RPMI7951 (cell line): ENCODE data around the gene ZNF580. TPM values are rescaled to one million over a fixed set of nuclear protein-coding genes. Genes with fewer than 3 reads are reported as not detected.

Experiments
- DNase-seq: peaks from one replicate; pipeline ENCODE4 v3.0.0-alpha.2; 2012; ENCODE audit warnings: low read depth
- total RNA-seq: library from RNA; depleted of rRNA; stranded (reverse); fragments of >200 nt; shearing (Covaris generic); gene quantifications from 2 replicates; pipeline ENCODE4 v1.2.3, GENCODE V29; 2014; rRNA removed

ZNF580 gene, protein sequence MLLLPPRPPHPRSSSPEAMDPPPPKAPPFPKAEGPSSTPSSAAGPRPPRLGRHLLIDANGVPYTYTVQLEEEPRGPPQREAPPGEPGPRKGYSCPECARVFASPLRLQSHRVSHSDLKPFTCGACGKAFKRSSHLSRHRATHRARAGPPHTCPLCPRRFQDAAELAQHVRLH
- 11.3 and 12.9 TPM in 2 replicates for total RNA-seq

- peak; percentile 84 for DNase-seq
Measured at GRCh38 chr19:55640577-55641425, at the start of gene ZNF580. Gene ZNF580 (plus strand): TSS chr19:55641002. CDS start chr19:55642509, 1,507 bp downstream.

DNA sequence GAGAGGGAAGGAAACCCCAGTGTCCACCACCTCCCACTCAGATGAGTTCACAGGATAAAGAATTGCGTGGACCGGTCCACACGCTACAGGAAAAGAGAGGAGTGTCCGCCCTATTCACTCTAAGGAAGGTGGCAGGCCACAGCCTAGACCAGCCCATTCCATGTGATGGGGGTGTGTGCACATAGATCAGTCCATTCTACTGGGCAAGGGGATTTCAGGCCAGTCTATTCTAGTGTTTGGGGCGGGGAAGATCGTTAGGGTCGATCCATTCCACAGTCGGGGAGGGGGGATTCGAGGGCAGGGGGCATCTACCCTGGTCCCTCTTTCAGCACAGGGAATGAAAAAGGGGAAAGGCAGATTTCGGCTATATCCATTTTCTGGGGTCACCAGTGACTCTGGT is 49.2 kb upstream of the ZNF580 start:
- no peak for DNase-seq

- no peak for DNase-seq
Measured at GRCh38 chr19:55592391-55593090, 48.3 kb upstream of the ZNF580 start.

GRCh38 chr19:55593096-55593772 is 47.6 kb upstream of the ZNF580 start:
- DNase-seq: no peak

DNA sequence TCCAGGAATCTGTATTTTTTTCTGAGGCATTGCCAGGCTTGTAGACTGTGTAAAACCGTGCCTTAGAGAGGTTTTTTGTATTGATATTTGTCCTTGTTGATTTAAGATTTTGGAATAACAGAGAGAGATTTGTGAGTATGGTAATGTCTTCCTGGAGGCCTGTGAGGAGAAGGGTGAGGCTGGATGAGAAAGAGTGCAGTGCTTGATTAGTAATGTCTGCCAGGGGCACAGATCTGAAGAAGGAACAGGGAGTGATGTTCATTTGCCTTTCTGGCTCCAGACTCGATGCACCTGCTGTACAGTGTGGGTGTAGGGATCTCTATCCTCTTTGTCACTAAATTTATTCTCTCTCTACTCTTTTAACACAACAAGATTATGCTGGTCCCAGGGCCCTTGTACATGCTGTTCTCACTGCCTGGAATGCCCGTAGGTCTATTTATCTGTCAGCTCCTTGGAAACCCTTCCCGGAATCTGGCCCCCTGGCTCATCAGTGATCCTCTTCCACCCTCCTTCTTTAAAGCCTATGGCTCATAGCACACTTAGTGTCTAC is 45.7 kb upstream of the ZNF580 start:
- DNase-seq: no peak

- no peak for DNase-seq
Measured at GRCh38 chr19:55596304-55596703, 44.5 kb upstream of the ZNF580 start.

DNA sequence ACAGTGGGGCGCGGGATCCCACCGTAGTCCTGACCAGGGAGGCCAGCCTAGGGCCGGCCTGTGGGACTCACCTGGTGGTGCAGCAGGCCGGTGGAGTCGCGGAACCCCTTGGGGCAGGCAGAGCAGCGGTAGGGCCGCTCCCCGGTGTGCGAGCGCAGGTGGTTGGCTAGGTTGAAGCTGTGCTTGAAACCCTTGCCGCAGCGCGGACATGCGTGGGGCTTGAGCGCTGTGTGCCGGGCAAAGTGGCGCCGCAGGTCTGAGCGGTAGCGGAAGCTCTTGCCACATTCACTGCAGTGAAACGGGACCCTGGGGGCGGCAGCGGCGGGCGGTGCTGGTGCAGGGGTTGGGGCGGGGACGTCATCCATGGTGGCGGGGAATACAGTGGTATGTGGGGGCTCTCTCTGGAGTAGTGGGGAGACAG is 43.3 kb upstream of the ZNF580 start:
- no peak for DNase-seq

GRCh38 chr19:55598034-55598433 is 42.8 kb upstream of the ZNF580 start:
- DNase-seq: no peak

GRCh38 chr19:55598719-55599467 is 41.9 kb upstream of the ZNF580 start:
- peak; percentile 93 for DNase-seq

DNA sequence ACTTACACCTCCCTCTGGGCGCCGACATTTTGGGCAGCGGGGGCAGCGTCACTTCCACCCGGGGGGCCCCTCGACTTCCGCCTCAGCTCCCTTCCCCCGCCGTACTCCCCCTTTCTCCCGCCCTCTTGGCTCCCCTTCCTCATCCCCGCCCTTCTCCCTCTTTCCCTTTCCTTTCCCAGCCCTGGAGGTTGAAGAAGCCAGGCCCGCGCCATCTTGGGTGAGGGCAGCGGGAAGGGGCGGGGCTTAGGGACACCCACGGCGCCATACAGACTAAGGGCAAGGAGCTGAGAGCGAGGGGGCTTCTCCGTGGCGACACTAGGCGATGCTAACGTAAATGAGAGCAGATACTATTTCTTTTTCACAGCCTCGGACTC is 41.3 kb upstream of the ZNF580 start, which contains the start of gene FIZ1:
Gene FIZ1, minus strand, starts transcription at position 50 of the 374 bp plus-strand sequence. CDS start 1,652 bp downstream, outside the sequence.
- peak; percentile 98 for DNase-seq

GRCh38 chr19:55599842-55600661 is 40.8 kb upstream of the ZNF580 start, which contains the start of gene ZNF524:
Gene ZNF524 (plus strand): TSS chr19:55600288. CDS start chr19:55602113, 1,825 bp downstream.
- DNase-seq: peak; percentile 84

DNA sequence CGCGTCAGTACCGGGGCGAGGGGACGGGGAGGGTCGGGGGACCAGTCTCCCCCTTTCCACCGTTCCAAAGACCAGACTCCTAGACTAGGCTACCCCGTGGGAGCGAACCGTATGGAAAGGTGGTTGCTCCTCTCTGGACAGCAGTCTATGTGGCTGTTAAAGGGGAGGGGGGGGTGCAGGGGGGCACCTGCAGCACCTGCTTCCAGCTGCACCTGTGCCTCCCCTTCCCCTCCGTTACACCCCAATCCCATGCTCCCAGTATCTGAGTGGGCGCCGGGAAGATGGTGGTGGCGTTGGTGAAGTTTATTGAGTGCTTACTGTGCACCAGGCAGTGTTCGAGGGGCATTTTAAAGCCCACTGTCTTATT is 40.2 kb upstream of the ZNF580 start:
- no peak for DNase-seq

GRCh38 chr19:55601084-55601483 is 39.7 kb upstream of the ZNF580 start:
- DNase-seq: no peak

DNA sequence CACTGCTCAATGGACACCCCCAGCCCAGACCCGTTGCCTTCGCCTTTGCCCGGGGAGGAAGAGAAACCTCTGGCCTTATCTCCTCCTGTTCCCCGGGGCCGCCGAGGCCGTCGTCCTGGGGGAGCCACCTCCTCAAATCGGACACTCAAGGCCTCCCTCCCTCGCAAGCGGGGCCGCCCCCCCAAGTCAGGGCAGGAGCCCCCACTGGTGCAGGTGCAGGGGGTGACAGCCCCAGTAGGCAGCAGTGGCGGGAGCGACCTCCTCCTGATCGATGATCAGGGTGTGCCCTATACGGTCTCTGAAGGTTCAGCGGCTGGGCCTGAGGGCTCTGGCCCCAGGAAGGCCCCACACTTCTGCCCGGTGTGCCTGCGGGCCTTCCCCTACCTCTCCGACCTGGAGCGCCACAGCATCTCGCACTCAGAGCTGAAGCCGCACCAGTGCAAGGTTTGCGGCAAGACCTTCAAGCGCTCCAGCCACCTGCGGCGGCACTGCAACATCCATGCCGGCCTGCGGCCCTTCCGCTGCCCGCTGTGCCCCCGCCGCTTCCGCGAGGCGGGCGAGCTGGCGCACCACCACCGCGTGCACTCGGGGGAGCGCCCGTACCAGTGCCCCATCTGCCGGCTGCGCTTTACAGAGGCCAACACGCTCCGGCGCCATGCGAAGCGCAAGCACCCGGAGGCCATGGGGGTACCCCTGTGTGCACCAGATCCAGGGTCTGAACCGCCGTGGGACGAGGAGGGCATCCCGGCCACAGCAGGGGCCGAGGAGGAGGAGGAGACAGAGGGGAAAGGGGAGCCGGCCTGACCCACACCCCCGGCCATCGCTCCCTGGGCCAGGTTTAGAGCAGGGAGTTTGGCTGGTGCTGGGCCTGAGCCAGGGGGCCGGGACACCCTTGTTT is 38.4 kb upstream of the ZNF580 start:
- DNase-seq: no peak

GRCh38 chr19:55603115-55603514 is 37.7 kb upstream of the ZNF580 start:
- DNase-seq: no peak

DNA sequence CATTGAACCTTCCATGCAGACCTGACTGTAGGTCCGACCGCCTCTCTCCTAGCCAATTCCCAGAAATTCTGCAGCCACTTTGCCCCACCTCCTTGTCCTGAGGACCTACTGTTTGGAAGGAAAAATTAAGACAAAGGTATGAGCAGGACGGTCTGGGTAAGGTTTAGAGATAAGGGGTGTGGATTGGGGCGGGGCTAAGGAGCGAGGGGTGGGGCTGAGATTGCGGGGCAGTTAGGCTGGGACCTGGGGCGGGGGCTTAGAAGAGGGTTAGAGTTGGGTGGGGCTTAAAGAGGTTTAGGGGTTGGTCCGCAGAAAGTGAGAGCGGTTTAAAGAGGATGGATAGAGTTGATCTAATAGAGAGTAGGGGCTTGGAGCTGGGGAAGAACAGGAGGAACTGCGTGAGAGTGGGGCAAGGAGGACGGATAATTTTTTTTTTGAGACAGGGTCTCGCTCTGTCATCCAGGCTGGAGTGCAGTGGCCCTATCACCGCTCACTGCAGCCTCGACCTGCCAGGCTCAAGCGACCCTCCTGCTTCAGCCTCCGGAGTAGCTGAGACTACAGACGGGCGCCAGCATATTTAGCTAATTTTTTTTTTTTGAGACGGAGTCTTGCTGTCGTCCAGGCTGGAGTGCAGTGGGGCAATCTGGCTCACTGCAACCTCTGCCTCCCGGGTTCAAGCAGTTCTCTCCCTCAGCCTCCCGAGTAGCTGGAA is 37.1 kb upstream of the ZNF580 start:
- DNase-seq: no peak

GRCh38 chr19:55605207-55605636 is 35.6 kb upstream of the ZNF580 start:
- peak; percentile 95 for DNase-seq
